IPS-20b (cell line): Measurements from ENCODE around the gene NDUFS2.

ENCODE experiments used
- H3K27ac ChIP-seq: one replicate; pipeline ENCODE4 v1.5.1; 2013; ENCODE audit warnings: low read length
- H3K27me3 ChIP-seq: 2 replicates; pipeline ENCODE4 v1.6.1; 2013; ENCODE audit warnings: mild to moderate bottlenecking, low read length, inconsistent platforms; ENCODE audit not compliant: insufficient read depth
- H3K36me3 ChIP-seq: 2 replicates; pipeline ENCODE4 v1.6.1; 2013; ENCODE audit warnings: low read depth, mild to moderate bottlenecking, inconsistent platforms, low read length, moderate library complexity; ENCODE audit not compliant: insufficient read depth
- H3K4me1 ChIP-seq: 2 replicates; pipeline ENCODE4 v1.6.1; 2013; ENCODE audit warnings: mild to moderate bottlenecking, control low read depth, inconsistent platforms, low read length, moderate library complexity; ENCODE audit not compliant: insufficient read depth
- H3K4me3 ChIP-seq: 2 replicates; pipeline ENCODE4 v1.5.1; 2013; ENCODE audit warnings: mild to moderate bottlenecking, low read length, inconsistent platforms
- H3K9ac ChIP-seq: 2 replicates; pipeline ENCODE4 v1.6.1; 2013; ENCODE audit warnings: low read depth, mild to moderate bottlenecking, inconsistent platforms, low read length, moderate library complexity
- H3K9me3 ChIP-seq: 2 replicates; pipeline ENCODE4 v1.6.1; 2013; ENCODE audit warnings: mild to moderate bottlenecking, low read depth, low read length, inconsistent platforms; ENCODE audit not compliant: insufficient read depth

NDUFS2 gene

DNA sequence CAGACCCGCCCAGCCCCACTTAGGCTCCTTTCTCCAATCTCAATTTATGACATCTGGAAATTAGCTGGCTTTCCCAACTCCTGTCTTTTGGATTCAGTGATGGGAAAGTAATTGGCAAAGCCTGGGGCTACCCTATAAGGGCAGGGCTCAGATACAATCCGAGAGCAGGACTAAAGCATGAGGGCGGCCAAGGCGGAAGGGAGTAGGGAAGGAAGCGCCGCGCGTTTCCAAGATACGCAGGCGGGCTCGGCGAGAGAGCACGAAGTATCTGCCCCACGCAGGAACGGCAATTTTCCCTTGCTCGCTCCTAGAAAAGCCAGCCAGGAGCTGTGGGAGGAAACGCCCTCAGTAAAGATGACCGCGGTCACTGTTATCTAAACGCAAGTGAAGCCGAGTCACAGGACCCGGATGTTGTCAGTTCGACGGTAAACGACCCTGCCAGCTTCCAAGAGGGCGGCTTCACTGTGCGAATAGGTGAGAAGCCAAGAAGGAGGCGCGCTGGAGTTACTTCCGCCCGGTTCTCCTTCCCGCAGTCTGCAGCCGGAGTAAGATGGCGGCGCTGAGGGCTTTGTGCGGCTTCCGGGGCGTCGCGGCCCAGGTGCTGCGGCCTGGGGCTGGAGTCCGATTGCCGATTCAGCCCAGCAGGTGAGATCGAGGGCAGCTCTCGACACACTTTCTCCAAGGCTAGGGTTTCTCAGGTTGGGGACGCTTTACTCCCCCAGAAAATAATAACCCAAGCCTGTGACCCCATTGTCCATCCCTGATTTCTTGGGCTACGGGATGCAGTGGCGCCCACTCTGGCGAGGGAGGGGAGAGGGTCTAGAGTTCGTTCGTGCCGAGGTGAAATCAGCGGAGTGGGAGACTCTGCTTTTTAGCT is at the start of gene NDUFS2:
NDUFS2 (plus strand) TSS at position 532 of the 877 bp plus-strand sequence; CDS start at position 551, 19 bp downstream.
- H3K36me3 ChIP-seq: peaks cover 38% of the 10 kb centered on the region
- peaks cover 41% of the 10 kb centered on the region for H3K4me1 ChIP-seq
- peak within 1 kb of the TSS; percentile 80 for H3K4me3 ChIP-seq
- peak within 1 kb of the TSS; percentile 96 for H3K9ac ChIP-seq
- no peaks in the 10 kb centered on the region for H3K9me3 ChIP-seq
- no peaks in the 10 kb centered on the region for H3K27me3 ChIP-seq
- H3K27ac ChIP-seq: peak within 1 kb of the TSS; percentile 86

DNA sequence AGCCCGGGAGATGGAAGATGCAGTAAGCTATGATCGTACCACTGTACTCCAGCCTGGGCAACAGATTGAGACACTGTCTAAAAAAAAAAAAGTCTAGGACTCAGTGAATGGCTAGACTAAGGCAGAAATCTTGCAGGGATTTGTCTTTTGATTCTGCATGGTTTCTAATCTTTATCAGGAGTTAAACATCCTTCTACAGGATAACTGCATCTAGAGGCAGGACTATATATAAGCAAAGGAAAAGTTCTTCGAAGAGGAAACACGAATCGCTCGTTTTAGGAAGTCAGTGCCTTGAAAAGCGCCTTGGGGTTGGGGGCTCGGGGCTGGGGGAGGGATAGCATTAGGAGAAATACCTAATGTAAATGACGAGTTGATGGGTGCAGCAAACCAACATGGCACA is 49.0 kb upstream of the NDUFS2 start:
- Histone ChIP-seq H3K4me1 (no peaks in the 10 kb centered on the region), H3K36me3 (peaks cover 15% of the 10 kb centered on the region), H3K4me3 (peak overlapping the region; percentile 87), H3K27ac (peak overlapping the region; percentile 84), H3K9me3 (no peaks in the 10 kb centered on the region), H3K27me3 (no peaks in the 10 kb centered on the region), H3K9ac (peak overlapping the region; percentile 99; the same call in 1 of the 2 replicates)

DNA sequence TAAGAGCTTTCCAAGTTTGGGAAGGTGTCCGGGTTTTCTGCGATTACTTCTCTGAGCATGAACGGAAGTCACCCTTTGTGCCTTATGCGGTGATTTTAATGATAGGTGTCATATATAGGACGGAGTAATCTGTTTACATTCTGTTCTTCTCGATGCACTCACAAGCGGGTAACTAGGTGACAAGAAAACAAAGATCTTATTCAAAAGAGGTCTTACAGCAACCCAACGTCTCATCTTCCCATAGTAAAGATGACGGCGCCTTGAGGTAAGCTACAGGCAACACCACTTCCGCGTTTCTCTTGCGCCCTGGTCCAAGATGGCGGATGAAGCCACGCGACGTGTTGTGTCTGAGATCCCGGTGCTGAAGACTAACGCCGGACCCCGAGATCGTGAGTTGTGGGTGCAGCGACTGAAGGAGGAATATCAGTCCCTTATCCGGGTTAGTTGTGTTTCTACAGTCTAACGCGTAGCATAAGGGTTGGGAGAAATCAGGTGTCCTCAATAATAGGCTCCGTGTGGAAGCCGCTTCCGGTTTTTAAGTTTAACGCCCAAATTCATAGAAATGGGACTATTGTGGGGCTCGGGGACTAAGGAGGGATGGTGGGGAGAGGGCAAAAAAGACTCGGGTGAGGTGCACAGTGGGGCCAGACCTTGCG is 48.4 kb upstream of the NDUFS2 start, which contains the start of gene UFC1:
UFC1 (plus strand) TSS at position 297 of the 656 bp plus-strand sequence; CDS start at position 317, 20 bp downstream.
- peak within 1 kb of the TSS; percentile 84 for H3K27ac ChIP-seq
- H3K4me1 ChIP-seq: no peaks in the 10 kb centered on the region
- H3K4me3 ChIP-seq: peak within 1 kb of the TSS; percentile 87
- H3K9me3 ChIP-seq: no peaks in the 10 kb centered on the region
- H3K27me3 ChIP-seq: no peaks in the 10 kb centered on the region
- peak within 1 kb of the TSS; percentile 99 for H3K9ac ChIP-seq
- peaks cover 20% of the 10 kb centered on the region for H3K36me3 ChIP-seq

DNA sequence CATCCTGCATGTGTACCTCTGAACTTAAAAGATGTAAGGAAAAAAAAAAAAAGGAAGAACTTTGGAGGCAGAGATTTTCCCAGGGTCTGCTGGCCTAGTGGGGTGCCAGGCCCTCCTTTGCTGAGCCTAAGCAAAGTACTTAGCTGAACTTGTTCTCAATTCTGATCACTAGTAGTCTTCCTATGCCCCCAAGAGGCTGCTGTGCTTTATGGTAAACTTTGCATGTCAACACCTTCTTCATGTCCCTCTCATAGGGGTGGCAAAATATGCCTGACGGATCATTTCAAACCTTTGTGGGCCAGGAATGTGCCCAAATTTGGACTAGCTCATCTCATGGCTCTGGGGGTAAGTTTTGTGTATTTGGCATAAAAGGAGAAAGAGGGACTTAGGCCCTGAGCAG is 44.3 kb upstream of the NDUFS2 start:
- Histone ChIP-seq H3K36me3 (peaks cover 32% of the 10 kb centered on the region), H3K9ac (no peak overlapping the region), H3K27ac (no peak overlapping the region), H3K9me3 (no peaks in the 10 kb centered on the region), H3K4me3 (no peak overlapping the region), H3K4me1 (no peaks in the 10 kb centered on the region), H3K27me3 (no peaks in the 10 kb centered on the region)

DNA sequence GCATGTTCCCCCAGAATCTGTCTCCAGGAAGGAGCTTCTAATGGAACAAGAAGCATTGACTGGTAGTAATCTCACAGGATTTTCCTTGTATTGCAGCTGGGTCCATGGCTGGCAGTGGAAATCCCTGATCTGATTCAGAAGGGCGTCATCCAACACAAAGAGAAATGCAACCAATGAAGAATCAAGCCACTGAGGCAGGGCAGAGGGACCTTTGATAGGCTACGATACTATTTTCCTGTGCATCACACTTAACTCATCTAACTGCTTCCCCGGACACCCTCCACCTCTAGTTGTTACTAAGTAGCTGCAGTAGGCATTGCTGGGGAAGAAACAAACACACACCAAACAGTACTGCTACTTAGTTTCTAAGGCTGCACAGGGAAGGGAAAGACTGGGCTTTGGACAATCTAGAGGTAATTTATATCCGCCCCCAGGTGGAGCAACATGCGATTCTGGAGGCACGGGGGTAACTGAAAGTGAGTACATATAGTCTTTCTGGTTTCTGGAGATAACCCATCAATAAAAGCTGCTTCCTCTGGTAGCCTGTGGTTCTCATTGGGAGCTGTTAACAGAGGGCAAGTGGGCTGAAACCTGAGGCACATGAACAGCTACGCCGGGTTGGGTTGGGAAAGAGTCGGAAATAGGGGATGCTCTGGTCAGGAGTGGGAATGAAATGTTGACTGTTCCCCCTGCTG is 43.7 kb upstream of the NDUFS2 start:
- Histone ChIP-seq H3K4me1 (no peaks in the 10 kb centered on the region), H3K9me3 (no peaks in the 10 kb centered on the region), H3K4me3 (peak overlapping the region; percentile 85), H3K9ac (peak overlapping the region; percentile 78; the same call in 1 of the 2 replicates), H3K27me3 (no peaks in the 10 kb centered on the region), H3K27ac (no peak overlapping the region), H3K36me3 (peaks cover 38% of the 10 kb centered on the region)

DNA sequence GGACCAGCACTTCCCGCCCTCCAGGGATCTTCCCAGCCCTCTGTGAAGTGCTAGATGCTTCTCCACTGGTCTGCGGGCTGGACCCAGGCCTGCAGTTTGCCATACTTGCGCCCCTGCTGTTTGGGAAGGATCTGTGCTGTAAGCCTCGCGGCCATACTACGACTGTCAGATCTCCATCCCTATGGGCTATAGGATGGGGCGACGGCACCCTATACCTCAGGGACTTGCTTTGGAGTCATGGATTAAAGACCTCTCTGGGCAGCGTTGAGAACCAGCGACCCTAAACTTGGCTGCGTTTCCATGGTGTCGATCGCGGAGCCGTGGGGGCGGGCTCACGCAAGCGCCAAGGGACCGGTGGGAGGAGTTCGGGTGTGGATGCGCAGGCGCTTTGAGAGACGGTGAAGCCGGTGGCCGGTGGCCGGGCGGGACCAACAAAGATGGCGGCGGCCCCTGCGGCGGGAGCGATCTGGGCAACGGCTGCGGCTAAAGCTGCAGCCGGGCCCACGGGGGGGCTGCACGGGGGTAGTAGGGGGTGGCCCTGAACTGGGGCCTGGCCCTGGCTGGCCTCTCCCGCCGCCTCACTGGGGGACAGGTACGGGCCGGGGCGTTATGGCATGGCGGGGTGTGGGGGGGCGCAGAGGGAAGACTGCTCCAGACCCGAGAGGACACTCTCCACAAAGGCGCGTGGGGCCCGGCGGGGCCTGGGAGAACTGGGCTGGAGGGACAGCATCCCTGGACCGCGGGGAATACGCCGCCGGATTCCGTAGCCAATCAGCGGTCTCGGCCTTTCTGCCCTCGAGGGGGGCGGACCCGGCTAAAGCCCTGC is 42.9 kb upstream of the NDUFS2 start, which contains the start of gene USP21:
USP21 (plus strand) TSS at position 414 of the 826 bp plus-strand sequence. CDS start 1,141 bp downstream, outside the sequence.
- H3K9ac ChIP-seq: peak within 1 kb of the TSS; percentile 78
- H3K4me1 ChIP-seq: no peaks in the 10 kb centered on the region
- H3K36me3 ChIP-seq: peaks cover 47% of the 10 kb centered on the region
- no peaks in the 10 kb centered on the region for H3K9me3 ChIP-seq
- H3K4me3 ChIP-seq: peak within 1 kb of the TSS; percentile 85
- peak within 1 kb of the TSS; percentile 35 for H3K27ac ChIP-seq
- no peaks in the 10 kb centered on the region for H3K27me3 ChIP-seq

DNA sequence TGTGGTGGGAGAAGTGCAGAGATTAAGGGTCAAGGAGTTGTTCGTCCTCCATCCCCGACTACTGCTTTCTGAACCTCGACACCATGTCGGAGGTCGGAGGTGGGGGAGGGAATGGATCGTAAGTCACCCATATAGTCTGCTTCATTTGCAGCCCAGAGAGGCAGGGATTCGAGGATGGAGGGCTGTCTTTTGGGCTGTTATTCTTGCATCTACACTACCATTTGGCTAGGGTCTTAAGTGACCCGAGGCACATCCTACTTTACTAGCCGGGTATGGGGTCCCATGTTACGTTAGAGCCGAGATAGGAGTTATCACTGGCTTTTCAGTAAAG is 42.3 kb upstream of the NDUFS2 start:
- Histone ChIP-seq H3K9ac (peak overlapping the region; percentile 78), H3K27me3 (no peaks in the 10 kb centered on the region), H3K4me3 (peak overlapping the region; percentile 85), H3K9me3 (no peaks in the 10 kb centered on the region), H3K36me3 (peaks cover 52% of the 10 kb centered on the region), H3K27ac (peak overlapping the region; percentile 35), H3K4me1 (no peaks in the 10 kb centered on the region)

DNA sequence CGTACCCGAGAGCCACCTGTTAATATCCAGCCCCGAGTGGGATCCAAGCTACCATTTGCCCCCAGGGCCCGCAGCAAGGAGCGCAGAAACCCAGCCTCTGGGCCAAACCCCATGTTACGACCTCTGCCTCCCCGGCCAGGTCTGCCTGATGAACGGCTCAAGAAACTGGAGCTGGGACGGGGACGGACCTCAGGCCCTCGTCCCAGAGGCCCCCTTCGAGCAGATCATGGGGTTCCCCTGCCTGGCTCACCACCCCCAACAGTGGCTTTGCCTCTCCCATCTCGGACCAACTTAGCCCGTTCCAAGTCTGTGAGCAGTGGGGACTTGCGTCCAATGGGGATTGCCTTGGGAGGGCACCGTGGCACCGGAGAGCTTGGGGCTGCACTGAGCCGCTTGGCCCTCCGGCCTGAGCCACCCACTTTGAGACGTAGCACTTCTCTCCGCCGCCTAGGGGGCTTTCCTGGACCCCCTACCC is 41.5 kb upstream of the NDUFS2 start:
- no peaks in the 10 kb centered on the region for H3K4me1 ChIP-seq
- peak overlapping the region; percentile 85 for H3K4me3 ChIP-seq
- H3K36me3 ChIP-seq: peaks cover 56% of the 10 kb centered on the region
- H3K9me3 ChIP-seq: no peaks in the 10 kb centered on the region
- H3K27ac ChIP-seq: no peak overlapping the region
- H3K9ac ChIP-seq: no peak overlapping the region
- no peaks in the 10 kb centered on the region for H3K27me3 ChIP-seq

DNA sequence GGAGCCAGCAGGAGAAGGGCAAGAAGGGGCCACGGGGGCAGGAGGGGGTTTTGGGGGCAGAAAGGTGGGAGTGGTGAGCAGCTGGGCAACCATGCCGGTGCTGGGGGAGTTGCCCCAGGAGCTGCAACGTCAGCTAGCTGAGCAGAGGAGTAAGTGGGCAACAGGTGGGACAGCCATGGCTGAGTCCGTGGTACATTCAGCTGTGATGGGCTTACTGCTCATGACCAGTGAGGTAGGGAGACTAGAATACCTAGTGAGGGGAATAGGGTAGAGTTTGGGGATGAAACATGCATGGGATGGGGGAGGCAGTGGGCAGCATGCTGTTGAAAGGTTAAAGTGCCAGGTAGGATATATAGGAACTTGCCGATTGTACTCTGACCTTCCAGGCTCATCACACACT is 40.5 kb upstream of the NDUFS2 start:
- H3K36me3 ChIP-seq: peaks cover 56% of the 10 kb centered on the region
- no peaks in the 10 kb centered on the region for H3K9me3 ChIP-seq
- H3K4me3 ChIP-seq: no peak overlapping the region
- no peaks in the 10 kb centered on the region for H3K4me1 ChIP-seq
- no peak overlapping the region for H3K27ac ChIP-seq
- H3K27me3 ChIP-seq: no peaks in the 10 kb centered on the region
- H3K9ac ChIP-seq: no peak overlapping the region

DNA sequence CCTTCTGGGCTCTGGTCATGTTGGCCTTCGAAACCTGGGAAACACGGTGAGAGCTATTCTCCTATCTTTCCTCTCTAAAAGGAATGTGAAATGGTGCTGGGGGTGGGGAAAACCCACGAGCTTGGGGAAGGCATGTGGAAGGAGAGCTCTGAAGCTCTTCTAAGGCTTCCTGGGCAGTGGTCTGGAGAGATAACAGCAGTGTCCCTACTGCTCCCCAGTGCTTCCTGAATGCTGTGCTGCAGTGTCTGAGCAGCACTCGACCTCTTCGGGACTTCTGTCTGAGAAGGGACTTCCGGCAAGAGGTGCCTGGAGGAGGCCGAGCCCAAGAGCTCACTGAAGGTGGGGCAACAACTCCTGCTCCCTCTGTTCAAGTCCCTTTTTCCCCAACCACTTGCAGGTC is 40.1 kb upstream of the NDUFS2 start:
- Histone ChIP-seq H3K4me1 (no peaks in the 10 kb centered on the region), H3K9ac (no peak overlapping the region), H3K36me3 (peaks cover 52% of the 10 kb centered on the region)

DNA sequence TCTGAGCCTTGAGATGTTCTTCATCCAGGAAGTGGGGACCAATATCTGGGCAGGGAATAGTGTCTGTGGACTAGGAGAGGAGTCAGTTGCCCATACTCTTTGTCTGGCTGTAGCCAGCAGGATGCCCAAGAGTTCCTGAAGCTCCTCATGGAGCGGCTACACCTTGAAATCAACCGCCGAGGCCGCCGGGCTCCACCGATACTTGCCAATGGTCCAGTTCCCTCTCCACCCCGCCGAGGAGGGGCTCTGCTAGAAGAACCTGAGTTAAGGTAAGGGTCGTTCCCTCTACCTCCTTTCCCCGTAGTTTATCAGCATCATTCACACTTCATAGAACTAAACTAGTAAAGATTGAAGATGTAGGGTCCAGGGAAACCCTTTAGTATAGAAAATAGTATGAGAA is 39.4 kb upstream of the NDUFS2 start:
- H3K9ac ChIP-seq: no peak overlapping the region

More for the DNA sequence above, 40.1 kb upstream of the NDUFS2 start:
- H3K27me3 ChIP-seq: no peaks in the 10 kb centered on the region
- H3K9me3 ChIP-seq: no peaks in the 10 kb centered on the region
- H3K27ac ChIP-seq: no peak overlapping the region
- H3K4me3 ChIP-seq: no peak overlapping the region

More for the DNA sequence above, 39.4 kb upstream of the NDUFS2 start:
- no peaks in the 10 kb centered on the region for H3K27me3 ChIP-seq
- H3K4me1 ChIP-seq: no peaks in the 10 kb centered on the region
- no peak overlapping the region for H3K27ac ChIP-seq
- peaks cover 45% of the 10 kb centered on the region for H3K36me3 ChIP-seq
- no peak overlapping the region for H3K4me3 ChIP-seq
- H3K9me3 ChIP-seq: no peaks in the 10 kb centered on the region
